H1 (cell line): Measurements from ENCODE around the gene SLC7A5.
"Not testable (repeated sequence)": the region's sequence is repeated elsewhere in the genome, so short reads cannot be mapped to it uniquely, and the experiment has no call there.

Source experiments
- CHD2 ChIP-seq: IDR thresholded peaks from 2 replicates; pipeline ENCODE4 v1.6.1; 2012; ENCODE audit warnings: low read length, improper control_type of control experiment
- CTCF ChIP-seq, 3 experiments: IDR thresholded peaks; 1 replicate in 2 of 3; 2 replicates in 1 of 3; pipeline versions ENCODE4 v1.5.1 to v1.6.1; 2011; ENCODE audit warnings: low read length in 3 of 3, mild to moderate bottlenecking in 3 of 3, inconsistent platforms in 2 of 3, low read depth in 1 of 3, moderate library complexity in 1 of 3; ENCODE audit not compliant: insufficient read depth in 1 of 3; ENCODE audit errors: control extremely low read depth in 1 of 3
- EZH2 ChIP-seq: fragments of 200-600 bp; sonication (generic); IDR thresholded peaks from 2 replicates; pipeline ENCODE4 v1.7.1; 2012; ENCODE audit warnings: low read depth, mild to moderate bottlenecking, moderate library complexity, low read length, inconsistent platforms; ENCODE audit not compliant: severe bottlenecking
- HDAC2 ChIP-seq, 2 experiments: fragments of 300-600 bp in 1 of 2; sonication (generic) in 1 of 2; IDR thresholded peaks; 2 replicates each; pipeline ENCODE4 v1.6.1; 2011 to 2012; ENCODE audit warnings: low read depth in 2 of 2, low read length in 2 of 2, mild to moderate bottlenecking in 2 of 2, moderate library complexity in 2 of 2, borderline replicate concordance in 1 of 2, inconsistent platforms in 1 of 2
- KDM1A ChIP-seq: fragments of 200-600, 300-600 bp; sonication (generic); IDR thresholded peaks from 2 replicates; pipeline ENCODE4 v1.7.1; 2016; ENCODE audit warnings: mild to moderate bottlenecking, low read length, borderline replicate concordance
- KDM5A ChIP-seq: fragments of 200-600 bp; IDR thresholded peaks from 2 replicates; pipeline ENCODE4 v1.7.1; 2012; ENCODE audit warnings: mild to moderate bottlenecking, low read length, inconsistent platforms, mixed read lengths
- MAX ChIP-seq: IDR thresholded peaks from 2 replicates; pipeline ENCODE4 v1.6.1; 2012; ENCODE audit warnings: inconsistent platforms
- RAD21 ChIP-seq, 2 experiments: IDR thresholded peaks in 1 of 2; conservative IDR thresholded peaks in 1 of 2; 2 replicates each; pipeline ENCODE4 v1.6.1; 2011; ENCODE audit warnings: low read depth in 2 of 2, low read length in 2 of 2, improper control_type of control experiment in 1 of 2, inconsistent platforms in 1 of 2, mild to moderate bottlenecking in 1 of 2, moderate library complexity in 1 of 2
- TAF1 ChIP-seq: IDR thresholded peaks from 2 replicates; pipeline ENCODE4 v1.6.1; 2011; ENCODE audit warnings: mild to moderate bottlenecking, low read depth, low read length
- USF2 ChIP-seq: IDR thresholded peaks from 2 replicates; pipeline ENCODE4 v1.6.1; 2011; ENCODE audit warnings: low read length, improper control_type of control experiment
- YY1 ChIP-seq: IDR thresholded peaks from 2 replicates; pipeline ENCODE4 v1.6.1; 2011; ENCODE audit warnings: low read depth, mild to moderate bottlenecking, low read length

GRCh38 chr16:87885371-87885967, 16.2 kb upstream of the SLC7A5 start:
- not testable (repeated sequence) for TF ChIP-seq CTCF (IDR thresholded peaks at IDR 0.05; ENCODE audit: control extremely low read depth in 1 of 3, insufficient read depth in 1 of 3, low read depth in 1 of 3, low read length in 3 of 3); KDM1A; TAF1; USF2; MAX; CHD2; HDAC2 (IDR thresholded peaks at IDR 0.05; ENCODE audit: borderline replicate concordance in 1 of 2, low read depth in 2 of 2, low read length in 2 of 2); RAD21 (IDR thresholded peaks at IDR 0.05 in 1 of 2, conservative IDR thresholded peaks at IDR 0.05 in 1 of 2; ENCODE audit: low read depth in 2 of 2, low read length in 2 of 2); YY1; KDM5A; EZH2
